HTR-8/SVneo (cell line): ENCODE data around the gene RASSF4.

Experiments
- DNase-seq: peaks from one replicate; pipeline ENCODE4 v3.0.0; 2011; ENCODE audit warnings: low spot score, mixed read lengths; ENCODE audit not compliant: insufficient read length
- FAIRE-seq: peaks from 2 replicates; lab custom pipeline; 2011; peaks lifted over from hg19 to GRCh38; lab: Jason Lieb, UNC

RASSF4 gene

GRCh38 chr10:44983895-44984278 lies 24.3 kb downstream of the RASSF4 start:
- DNase-seq (no peak), FAIRE-seq (no peak)

- FAIRE-seq: no peak
- no peak for DNase-seq
Measured at GRCh38 chr10:44984671-44985101, 25.1 kb downstream of the RASSF4 start.

- no peak for DNase-seq
- FAIRE-seq: no peak
Measured at GRCh38 chr10:44985175-44985681, 25.6 kb downstream of the RASSF4 start.

- no peak for DNase-seq
- no peak for FAIRE-seq
Measured at GRCh38 chr10:44986179-44986578, 26.6 kb downstream of the RASSF4 start.

- no peak for FAIRE-seq
- no peak for DNase-seq
Measured at GRCh38 chr10:44986670-44987069, 27.1 kb downstream of the RASSF4 start.

GRCh38 chr10:44988957-44989585 lies 29.5 kb downstream of the RASSF4 start:
- DNase-seq (no peak), FAIRE-seq (no peak)

- no peak for DNase-seq
- no peak for FAIRE-seq
Measured at GRCh38 chr10:44989597-44990301, 30.1 kb downstream of the RASSF4 start.

GRCh38 chr10:44990302-44990655 lies 30.7 kb downstream of the RASSF4 start:
- no peak for DNase-seq
- FAIRE-seq: no peak

GRCh38 chr10:44990965-44991364 lies 31.4 kb downstream of the RASSF4 start:
- no peak for FAIRE-seq
- DNase-seq: no peak

- no peak for DNase-seq
- no peak for FAIRE-seq
Measured at GRCh38 chr10:44991571-44991970, 32.0 kb downstream of the RASSF4 start.

- FAIRE-seq (no peak), DNase-seq (no peak)
Measured at GRCh38 chr10:44992070-44992731, 32.6 kb downstream of the RASSF4 start.

GRCh38 chr10:44992732-44993225 lies 33.2 kb downstream of the RASSF4 start:
- FAIRE-seq (no peak), DNase-seq (no peak)

GRCh38 chr10:44993226-44993921 lies 33.8 kb downstream of the RASSF4 start:
- FAIRE-seq (no peak), DNase-seq (no peak)

GRCh38 chr10:44993922-44994751 lies 34.5 kb downstream of the RASSF4 start:
- FAIRE-seq (no peak), DNase-seq (no peak)

GRCh38 chr10:44994752-44995530 lies 35.3 kb downstream of the RASSF4 start:
- DNase-seq (no peak), FAIRE-seq (no peak)

- DNase-seq (no peak), FAIRE-seq (no peak)
Measured at GRCh38 chr10:44995581-44995913, 35.9 kb downstream of the RASSF4 start.

GRCh38 chr10:44995914-44996669 lies 36.5 kb downstream of the RASSF4 start:
- DNase-seq (no peak), FAIRE-seq (no peak)

- DNase-seq (no peak), FAIRE-seq (no peak)
Measured at GRCh38 chr10:44997105-44997748, 37.6 kb downstream of the RASSF4 start.
